ENCODE data around the gene RHOG.
"Not testable (repeated sequence)": the region's sequence is repeated elsewhere in the genome, so short reads cannot be mapped to it uniquely, and the experiment has no call there.

RHOG gene

DNA sequence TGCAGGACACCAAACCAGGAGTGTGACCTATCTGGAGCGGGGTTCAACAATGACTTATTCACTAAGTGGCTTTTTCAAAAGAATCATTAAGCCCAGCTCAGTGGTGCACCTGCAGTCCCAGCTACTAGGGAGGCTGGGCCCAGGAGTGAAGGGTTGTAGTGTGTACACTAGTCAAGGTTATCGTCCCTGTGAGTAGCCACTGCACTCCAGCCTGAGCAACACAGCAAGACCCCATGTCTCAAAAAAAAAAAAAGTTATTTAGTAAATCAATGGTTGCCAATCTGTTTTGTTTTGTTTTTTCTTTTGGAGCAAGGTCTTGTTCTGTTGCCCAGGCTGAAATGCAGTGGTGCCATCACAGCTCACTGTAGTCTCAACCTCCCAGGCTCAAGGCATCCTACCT lies 7.9 kb downstream of the RHOG start:
- no peak for DNase-seq

DNA sequence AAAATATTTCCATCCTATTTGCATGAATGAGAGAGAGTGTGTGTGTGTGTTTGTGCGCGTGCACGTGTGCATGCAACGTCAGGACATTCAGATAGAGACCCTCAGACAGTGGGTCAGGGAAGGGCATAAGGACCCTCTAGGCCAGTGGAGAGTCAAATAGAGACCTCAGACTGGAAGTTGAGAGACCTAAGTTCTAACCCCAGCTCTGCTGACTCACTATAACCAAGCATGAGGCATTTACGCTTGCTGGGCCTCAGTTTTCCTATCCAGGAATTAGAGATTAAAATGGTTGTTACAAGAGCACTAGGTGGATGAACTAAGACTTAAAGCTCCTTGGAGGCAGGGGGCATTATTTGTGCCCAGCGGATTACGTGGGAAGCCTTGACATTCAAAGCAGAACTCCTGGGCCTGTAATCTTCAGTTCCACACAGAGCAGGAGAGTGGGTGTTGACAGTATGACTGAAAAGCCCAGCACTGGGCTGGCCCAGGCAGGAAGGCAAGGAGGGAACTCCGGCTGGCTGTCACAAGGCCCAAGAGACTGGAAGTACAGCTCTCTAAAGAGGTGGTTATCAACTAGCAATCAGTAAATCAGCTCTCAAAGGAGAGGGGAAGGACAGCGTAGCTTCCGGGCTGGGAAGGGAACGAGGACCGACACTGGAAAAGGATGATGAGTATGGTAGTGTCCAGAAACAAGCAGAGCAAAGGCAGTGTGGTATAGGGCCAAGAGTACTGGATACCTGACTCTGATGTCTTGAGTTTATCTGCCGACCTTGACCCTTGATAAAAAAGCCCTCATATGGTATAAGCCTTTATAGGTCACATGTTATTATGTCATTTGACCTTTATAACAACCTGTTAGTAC lies 9.2 kb downstream of the RHOG start:
- DNase-seq: no peak

DNA sequence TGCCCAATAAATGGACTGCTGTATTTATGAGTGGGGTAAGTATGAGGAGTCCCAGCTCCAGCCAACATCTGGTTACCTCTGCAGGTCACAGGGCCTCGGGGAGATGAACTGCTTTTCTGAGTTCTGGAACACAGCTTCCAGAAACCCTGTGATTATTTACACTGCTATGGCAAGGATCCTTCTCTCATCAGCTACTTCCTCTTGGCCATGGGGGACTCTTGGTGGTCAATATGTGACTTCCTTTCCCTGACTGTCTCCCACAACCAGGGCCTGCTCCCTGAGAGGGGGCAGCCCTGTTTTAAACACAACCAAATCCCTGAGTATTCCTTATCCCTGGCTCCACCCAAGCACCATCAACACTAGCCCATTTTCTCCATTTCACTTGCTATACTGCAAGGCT lies 10.0 kb downstream of the RHOG start:
- no peak for DNase-seq

DNA sequence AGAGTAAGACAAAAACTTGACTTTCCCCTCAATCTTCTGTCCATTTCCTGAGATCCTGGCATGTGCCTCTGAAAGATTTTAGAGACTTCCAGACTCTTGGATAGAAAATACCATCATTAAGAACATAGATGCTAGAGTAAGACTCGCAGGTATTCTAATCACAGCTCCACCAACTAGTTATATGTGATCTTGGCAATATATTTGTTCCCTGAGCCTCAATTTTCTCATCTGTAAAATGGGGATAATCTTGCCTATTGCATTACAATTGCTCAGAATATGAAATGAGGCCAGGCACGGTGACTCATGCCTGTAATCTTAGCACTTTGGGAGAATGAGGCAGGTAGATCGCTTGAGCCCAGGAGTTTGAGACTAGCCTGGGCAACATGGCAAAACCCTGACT lies 10.7 kb downstream of the RHOG start:
- no peak for DNase-seq

- DNase-seq: no peak
Observed at GRCh38 chr11:3827434-3828186, 13.1 kb downstream of the RHOG start.

DNA sequence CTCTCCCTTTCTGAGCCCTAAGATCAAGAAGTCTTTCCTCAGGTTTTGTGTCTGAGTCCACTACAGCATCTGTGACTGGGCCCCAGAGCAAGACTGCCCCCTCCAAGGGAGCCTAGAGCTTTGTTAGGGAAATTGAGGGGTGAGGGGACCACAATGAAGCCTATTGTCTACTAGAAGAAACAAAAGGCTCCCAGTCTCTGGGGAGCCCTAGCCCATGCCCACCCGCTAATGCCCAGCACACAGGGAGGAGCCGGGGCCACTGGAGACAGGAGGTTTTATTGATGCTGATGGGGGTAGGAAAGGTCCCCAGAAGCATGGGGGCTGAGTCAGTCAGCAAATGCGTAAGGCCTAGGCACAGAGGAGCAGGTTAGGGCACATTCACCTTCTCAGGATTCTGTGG lies 14.0 kb downstream of the RHOG start:
- DNase-seq: no peak

DNA sequence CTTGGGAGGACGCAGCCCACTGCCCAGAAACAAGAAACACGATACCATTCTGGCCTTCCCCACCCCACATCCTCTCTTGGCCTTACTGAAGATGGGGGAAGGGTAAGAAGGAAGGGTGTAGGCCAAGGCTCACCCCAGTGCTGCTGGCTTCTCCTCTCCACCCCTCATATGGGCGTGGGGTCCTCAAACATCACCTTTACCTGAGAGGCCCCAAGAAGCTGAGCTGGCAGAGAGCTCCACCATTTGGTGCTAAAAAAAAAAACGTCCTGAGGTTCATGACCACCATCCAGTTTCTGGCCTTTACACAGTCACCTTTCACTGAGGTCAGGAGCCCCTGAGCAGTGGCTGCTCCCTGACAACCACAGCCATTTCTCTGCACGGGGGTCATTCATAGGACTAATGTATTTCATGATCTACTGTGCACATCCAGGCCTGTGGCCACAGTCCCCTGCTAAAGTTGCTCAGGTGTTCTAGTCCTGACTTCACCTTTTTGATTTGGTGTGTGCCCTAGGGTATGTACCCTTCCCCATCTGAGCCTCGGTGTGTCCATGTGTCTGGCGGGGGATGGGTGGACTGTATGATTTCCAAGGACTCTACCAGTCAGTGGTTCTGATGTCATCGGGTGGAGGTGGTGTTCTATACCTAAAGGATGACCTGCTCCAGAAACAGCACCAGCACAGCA lies 15.1 kb downstream of the RHOG start:
- DNase-seq: no peak

- DNase-seq: peak; percentile 84 to 85
Observed at GRCh38 chr11:3824714-3825472, 15.9 kb downstream of the RHOG start.

- DNase-seq: no peak
Observed at GRCh38 chr11:3823762-3824506, 16.8 kb downstream of the RHOG start.

- no peak for DNase-seq
Observed at GRCh38 chr11:3823303-3823702, 17.5 kb downstream of the RHOG start.

GRCh38 chr11:3822312-3822711 lies 18.4 kb downstream of the RHOG start:
- no peak for DNase-seq

DNA sequence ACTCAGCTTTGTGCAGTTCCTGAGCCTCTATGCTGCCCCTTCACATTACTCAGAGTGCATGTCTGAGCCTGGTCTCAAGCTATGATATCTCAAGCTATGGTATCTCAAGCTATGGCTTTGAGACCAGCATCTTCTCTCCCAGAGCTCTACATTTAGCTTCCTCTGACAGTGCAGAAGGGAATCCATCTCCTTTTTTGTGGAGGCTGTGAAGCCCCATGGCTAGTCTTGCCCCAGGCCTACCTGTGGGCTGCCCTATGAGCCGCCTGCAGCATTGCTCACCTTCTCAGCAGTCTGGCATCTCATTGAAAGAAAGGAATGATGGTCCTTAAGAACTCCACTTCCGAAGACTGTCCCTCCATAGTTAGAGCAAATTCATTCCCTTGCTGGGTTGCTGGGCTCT lies 19.8 kb downstream of the RHOG start:
- no peak for DNase-seq

DNA sequence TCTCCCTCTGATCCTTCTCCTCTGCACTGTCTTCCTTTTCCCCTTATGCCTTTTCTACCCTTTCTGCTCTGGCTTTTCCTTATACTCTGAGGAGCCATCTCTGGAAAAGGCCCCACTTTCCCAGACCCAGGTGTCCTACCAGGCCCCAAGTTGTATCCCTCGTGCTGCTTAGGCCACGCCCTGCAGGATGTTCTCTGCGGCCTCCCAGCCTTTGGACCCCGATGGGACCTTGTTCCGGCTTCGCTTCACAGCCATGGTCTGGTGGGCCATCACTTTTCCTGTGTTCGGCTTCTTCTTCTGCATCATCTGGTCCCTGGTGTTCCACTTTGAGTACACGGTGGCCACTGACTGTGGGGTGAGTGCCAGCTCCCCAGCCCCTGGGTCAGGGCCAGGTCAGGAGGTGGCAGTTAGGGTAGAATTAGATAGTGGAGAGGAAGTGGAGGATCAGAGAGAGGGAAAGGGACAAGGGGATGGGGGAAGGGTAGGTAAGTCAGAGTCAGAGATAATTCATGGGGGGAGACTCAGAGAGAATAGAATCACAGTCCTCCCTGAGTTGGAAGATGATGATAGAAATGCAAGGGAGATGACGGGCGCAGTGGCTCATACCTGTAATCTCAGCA lies 23.5 kb downstream of the RHOG start:
- DNase-seq: no peak

GRCh38 chr11:3816673-3817072 lies 24.1 kb downstream of the RHOG start:
- DNase-seq: no peak

DNA sequence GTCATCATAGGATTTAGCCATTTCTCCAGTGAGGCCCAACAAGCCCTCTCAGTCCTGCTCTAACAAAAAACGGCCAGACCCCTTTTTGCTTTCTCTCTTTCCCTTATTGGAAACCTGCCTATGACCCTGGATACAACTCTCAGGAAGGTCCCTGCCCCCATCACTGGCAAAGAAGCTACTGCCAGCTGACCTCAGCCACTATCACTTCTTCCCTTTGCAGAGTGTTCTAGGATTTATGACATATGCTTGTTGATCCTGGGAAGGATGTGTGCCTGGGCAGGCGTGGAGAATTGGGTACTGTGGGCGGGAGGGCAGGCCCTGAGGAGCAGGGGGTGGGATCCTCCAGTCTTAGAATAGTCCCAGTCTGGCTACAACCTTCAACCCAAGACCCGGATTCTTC lies 24.9 kb downstream of the RHOG start:
- no peak for DNase-seq

DNA sequence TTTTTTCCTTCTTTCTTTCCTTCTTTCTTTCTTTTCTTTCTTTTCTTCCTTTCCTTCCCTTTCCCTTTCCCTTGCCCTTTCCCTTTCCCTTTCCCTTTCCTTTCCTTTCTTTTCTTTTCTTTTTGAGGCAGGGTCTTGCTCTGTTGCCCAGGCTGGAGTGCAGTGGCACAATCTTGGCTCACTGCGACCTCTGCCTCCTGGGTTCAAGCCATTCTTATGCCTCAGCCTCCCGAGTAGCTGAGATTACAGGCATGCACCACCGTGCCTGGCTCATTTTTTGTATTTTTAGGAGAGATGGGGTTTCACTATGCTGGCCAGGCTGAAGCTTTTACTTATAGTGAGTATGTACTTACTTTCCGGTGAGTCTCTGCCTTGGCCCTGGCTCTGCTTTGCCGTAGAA lies 25.9 kb downstream of the RHOG start:
- DNase-seq: not testable (repeated sequence)

GRCh38 chr11:3810951-3811350 lies 29.8 kb downstream of the RHOG start:
- no peak for DNase-seq

DNA sequence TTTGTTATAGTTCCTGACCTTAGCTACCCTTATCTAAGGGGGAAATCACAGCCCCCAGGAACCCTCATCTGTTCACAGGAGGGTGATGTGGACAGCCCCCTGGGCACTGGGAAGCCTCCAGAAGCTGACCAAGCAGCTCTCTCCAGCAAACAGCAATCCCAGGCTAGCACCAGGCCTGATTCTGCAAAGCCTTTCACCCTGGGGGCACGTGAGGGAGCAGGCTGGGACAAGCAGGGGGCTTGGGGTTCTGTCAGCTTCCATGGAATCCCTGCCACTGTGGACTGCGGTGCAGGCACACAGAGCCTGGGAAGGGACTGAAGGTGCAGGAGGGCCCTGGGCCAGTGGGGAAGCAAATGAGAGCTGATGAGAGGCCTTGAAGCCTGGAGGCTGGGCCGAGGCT lies 30.3 kb downstream of the RHOG start:
- DNase-seq: no peak

DNA sequence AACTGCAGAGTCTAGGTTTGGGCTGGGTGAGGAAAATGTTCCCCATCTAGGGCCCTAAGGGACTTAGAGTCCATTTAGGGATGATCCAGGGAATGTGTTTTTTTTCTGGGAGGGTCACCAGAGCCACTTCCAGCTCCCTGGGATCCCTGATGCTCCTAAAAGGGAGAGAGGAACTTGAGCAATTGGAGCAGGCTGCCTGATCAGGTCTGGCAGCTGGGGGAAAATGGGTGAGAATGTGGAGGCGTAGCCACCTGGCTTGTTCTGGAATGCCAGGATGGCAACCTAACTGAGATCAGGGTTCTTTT lies 31.2 kb downstream of the RHOG start:
- DNase-seq: no peak

- DNase-seq: peak in 1 of 2 experiments; percentile 28
Observed at GRCh38 chr11:3808861-3809623, 31.7 kb downstream of the RHOG start.
